COLO829 (cell line): Measurements from ENCODE around the gene SEC14L5.
"Not testable (repeated sequence)": the region's sequence is repeated elsewhere in the genome, so short reads cannot be mapped to it uniquely, and the experiment has no call there.

Source experiments
- DNase-seq: peaks from one replicate; pipeline ENCODE4 v3.0.0; 2012; ENCODE audit warnings: low spot score

SEC14L5 gene

GRCh38 chr16:4957720-4958509, at the start of gene SEC14L5:
SEC14L5 (plus strand) TSS chr16:4958330; CDS start chr16:4959324, 994 bp downstream.
- DNase-seq: peak; percentile 100

GRCh38 chr16:4908854-4909401, 49.2 kb upstream of the SEC14L5 start:
- DNase-seq: no peak

GRCh38 chr16:4909825-4910224, 48.3 kb upstream of the SEC14L5 start:
- DNase-seq: no peak

GRCh38 chr16:4910828-4911227, 47.3 kb upstream of the SEC14L5 start:
- no peak for DNase-seq

GRCh38 chr16:4911970-4912386, 46.2 kb upstream of the SEC14L5 start:
- no peak for DNase-seq

- DNase-seq: no peak
Observed at GRCh38 chr16:4913130-4913773, 44.9 kb upstream of the SEC14L5 start.

GRCh38 chr16:4913774-4914525, 44.2 kb upstream of the SEC14L5 start:
- DNase-seq: no peak

GRCh38 chr16:4914528-4915225, 43.5 kb upstream of the SEC14L5 start:
- no peak for DNase-seq

- DNase-seq: no peak
Observed at GRCh38 chr16:4915226-4915761, 42.8 kb upstream of the SEC14L5 start.

- no peak for DNase-seq
Observed at GRCh38 chr16:4917117-4917516, 41.0 kb upstream of the SEC14L5 start.

- DNase-seq: no peak
Observed at GRCh38 chr16:4918781-4919251, 39.3 kb upstream of the SEC14L5 start.

- no peak for DNase-seq
Observed at GRCh38 chr16:4920826-4921225, 37.3 kb upstream of the SEC14L5 start.

- DNase-seq: no peak
Observed at GRCh38 chr16:4922721-4923342, 35.3 kb upstream of the SEC14L5 start.

- DNase-seq: no peak
Observed at GRCh38 chr16:4923853-4924252, 34.3 kb upstream of the SEC14L5 start.

GRCh38 chr16:4924593-4925292, 33.4 kb upstream of the SEC14L5 start:
- no peak for DNase-seq

GRCh38 chr16:4925293-4925607, 32.9 kb upstream of the SEC14L5 start:
- no peak for DNase-seq

GRCh38 chr16:4925791-4926190, 32.3 kb upstream of the SEC14L5 start:
- no peak for DNase-seq

GRCh38 chr16:4926928-4927327, 31.2 kb upstream of the SEC14L5 start:
- no peak for DNase-seq

GRCh38 chr16:4927661-4928060, 30.5 kb upstream of the SEC14L5 start:
- no peak for DNase-seq

- no peak for DNase-seq
Observed at GRCh38 chr16:4928227-4928626, 29.9 kb upstream of the SEC14L5 start.

GRCh38 chr16:4929619-4930018, 28.5 kb upstream of the SEC14L5 start:
- DNase-seq: not testable (repeated sequence)
